Glutamatergic neuron (in vitro differentiated cells): ENCODE results near the gene PTPRR. TPM values are rescaled to one million over a fixed set of nuclear protein-coding genes. Genes with fewer than 3 reads are reported as not detected.

Experiments used
- DNase-seq: peaks from one replicate; pipeline ENCODE4 v3.0.0; 2022
- H3K27ac Mint-ChIP-seq: one replicate; pipeline ENCODE4 v1.8.0; 2020; ENCODE audit warnings: mild to moderate bottlenecking, mixed read lengths, inconsistent platforms; ENCODE audit not compliant: unreplicated experiment
- H3K27me3 Mint-ChIP-seq: one replicate; pipeline ENCODE4 v1.8.0; 2020; ENCODE audit warnings: mild to moderate bottlenecking, moderate library complexity, mixed read lengths, inconsistent platforms; ENCODE audit not compliant: unreplicated experiment
- H3K36me3 Mint-ChIP-seq: one replicate; pipeline ENCODE4 v1.8.0; 2020; ENCODE audit warnings: mild to moderate bottlenecking, mixed read lengths, inconsistent platforms; ENCODE audit not compliant: unreplicated experiment
- H3K4me1 Mint-ChIP-seq: one replicate; pipeline ENCODE4 v1.8.0; 2020; ENCODE audit warnings: mild to moderate bottlenecking, low read depth, mixed read lengths, inconsistent platforms; ENCODE audit not compliant: unreplicated experiment
- H3K4me3 Mint-ChIP-seq: one replicate; pipeline ENCODE4 v1.8.0; 2020; ENCODE audit warnings: mild to moderate bottlenecking, mixed read lengths, inconsistent platforms; ENCODE audit not compliant: unreplicated experiment
- H3K9me3 Mint-ChIP-seq: one replicate; pipeline ENCODE4 v1.8.0; 2020; ENCODE audit warnings: mild to moderate bottlenecking, moderate library complexity, mixed read lengths, inconsistent platforms; ENCODE audit not compliant: unreplicated experiment
- CTCF ChIP-seq: fragments of 200-600 bp; sonication (generic); IDR thresholded peaks from one replicate; pipeline ENCODE4 v1.5.0; 2021; ENCODE audit not compliant: partially characterized antibody, unreplicated experiment
- total RNA-seq: library from RNA; stranded (reverse); fragmentation: NEBNext Ultra II Directional; extraction: Animal tissue kit (Norgen Biotek cat#: 25700); gene quantifications from one replicate; pipeline ENCODE4 v1.2.1, GENCODE V29; 2021; ENCODE audit not compliant: unreplicated experiment

The PTPRR gene
- total RNA-seq, 1 donor from 2014 or later = 0.34 TPM

GRCh38 chr12:70919176-70919575 is 1.4 kb downstream of the PTPRR start:
- H3K36me3 Mint-ChIP-seq = no peaks in the 10 kb centered on the region
- no peaks in the 10 kb centered on the region for H3K27me3 Mint-ChIP-seq
- TF ChIP-seq CTCF = no peak
- DNase-seq = no peak
- no peak overlapping the region for H3K4me3 Mint-ChIP-seq
- H3K4me1 Mint-ChIP-seq = peaks cover 11% of the 10 kb centered on the region
- H3K27ac Mint-ChIP-seq = no peak overlapping the region
- H3K9me3 Mint-ChIP-seq = no peaks in the 10 kb centered on the region

GRCh38 chr12:70918321-70918720 is 2.2 kb downstream of the PTPRR start:
- H3K27ac Mint-ChIP-seq = no peak overlapping the region
- no peaks in the 10 kb centered on the region for H3K27me3 Mint-ChIP-seq
- no peak for DNase-seq
- no peak overlapping the region for H3K4me3 Mint-ChIP-seq
- H3K36me3 Mint-ChIP-seq = no peaks in the 10 kb centered on the region
- H3K4me1 Mint-ChIP-seq = peaks cover 11% of the 10 kb centered on the region
- no peak for TF ChIP-seq CTCF
- no peaks in the 10 kb centered on the region for H3K9me3 Mint-ChIP-seq

GRCh38 chr12:70910666-70911065 is 9.9 kb downstream of the PTPRR start:
- no peaks in the 10 kb centered on the region for H3K27me3 Mint-ChIP-seq
- peaks cover 2% of the 10 kb centered on the region for H3K4me1 Mint-ChIP-seq
- no peaks in the 10 kb centered on the region for H3K36me3 Mint-ChIP-seq
- no peak for TF ChIP-seq CTCF
- no peak overlapping the region for H3K27ac Mint-ChIP-seq
- H3K4me3 Mint-ChIP-seq = no peak overlapping the region
- no peak for DNase-seq
- H3K9me3 Mint-ChIP-seq = no peaks in the 10 kb centered on the region

- H3K4me3 Mint-ChIP-seq = no peak overlapping the region
- no peak overlapping the region for H3K27ac Mint-ChIP-seq
- H3K27me3 Mint-ChIP-seq = no peaks in the 10 kb centered on the region
- H3K36me3 Mint-ChIP-seq = no peaks in the 10 kb centered on the region
- H3K9me3 Mint-ChIP-seq = no peaks in the 10 kb centered on the region
- H3K4me1 Mint-ChIP-seq = peaks cover 2% of the 10 kb centered on the region
- no peak for DNase-seq
- no peak for TF ChIP-seq CTCF
Measured at GRCh38 chr12:70908978-70909377, 11.6 kb downstream of the PTPRR start.

GRCh38 chr12:70907412-70907811 is 13.1 kb downstream of the PTPRR start:
- H3K36me3 Mint-ChIP-seq = no peaks in the 10 kb centered on the region
- no peak overlapping the region for H3K4me3 Mint-ChIP-seq
- no peaks in the 10 kb centered on the region for H3K9me3 Mint-ChIP-seq
- H3K27me3 Mint-ChIP-seq = no peaks in the 10 kb centered on the region
- TF ChIP-seq CTCF = no peak
- DNase-seq = no peak
- peaks cover 2% of the 10 kb centered on the region for H3K4me1 Mint-ChIP-seq
- H3K27ac Mint-ChIP-seq = no peak overlapping the region
